Umbilical cord (tissue), 2 donors: Measurements from ENCODE around the gene FAM184B. TPM values are rescaled to one million over a fixed set of nuclear protein-coding genes. Genes with fewer than 3 reads are reported as not detected.
A peak's percentile ranks its signal among the peaks of the same experiment; 100 is the strongest.

Experiments used
- DNase-seq: peaks from one replicate; pipeline ENCODE4 v3.0.0-alpha.2; 2015; ENCODE audit warnings: low spot score
- total RNA-seq: library from RNA; depleted of rRNA; stranded (reverse); fragments of >200 nt; gene quantifications from one replicate; pipeline ENCODE4 v1.2.3, GENCODE V29; 2014; ENCODE audit warnings: low replicate concordance; ENCODE audit not compliant: insufficient read depth

Gene FAM184B
- total RNA-seq, 1 donor from 2014 or later = 3.1 TPM

DNA sequence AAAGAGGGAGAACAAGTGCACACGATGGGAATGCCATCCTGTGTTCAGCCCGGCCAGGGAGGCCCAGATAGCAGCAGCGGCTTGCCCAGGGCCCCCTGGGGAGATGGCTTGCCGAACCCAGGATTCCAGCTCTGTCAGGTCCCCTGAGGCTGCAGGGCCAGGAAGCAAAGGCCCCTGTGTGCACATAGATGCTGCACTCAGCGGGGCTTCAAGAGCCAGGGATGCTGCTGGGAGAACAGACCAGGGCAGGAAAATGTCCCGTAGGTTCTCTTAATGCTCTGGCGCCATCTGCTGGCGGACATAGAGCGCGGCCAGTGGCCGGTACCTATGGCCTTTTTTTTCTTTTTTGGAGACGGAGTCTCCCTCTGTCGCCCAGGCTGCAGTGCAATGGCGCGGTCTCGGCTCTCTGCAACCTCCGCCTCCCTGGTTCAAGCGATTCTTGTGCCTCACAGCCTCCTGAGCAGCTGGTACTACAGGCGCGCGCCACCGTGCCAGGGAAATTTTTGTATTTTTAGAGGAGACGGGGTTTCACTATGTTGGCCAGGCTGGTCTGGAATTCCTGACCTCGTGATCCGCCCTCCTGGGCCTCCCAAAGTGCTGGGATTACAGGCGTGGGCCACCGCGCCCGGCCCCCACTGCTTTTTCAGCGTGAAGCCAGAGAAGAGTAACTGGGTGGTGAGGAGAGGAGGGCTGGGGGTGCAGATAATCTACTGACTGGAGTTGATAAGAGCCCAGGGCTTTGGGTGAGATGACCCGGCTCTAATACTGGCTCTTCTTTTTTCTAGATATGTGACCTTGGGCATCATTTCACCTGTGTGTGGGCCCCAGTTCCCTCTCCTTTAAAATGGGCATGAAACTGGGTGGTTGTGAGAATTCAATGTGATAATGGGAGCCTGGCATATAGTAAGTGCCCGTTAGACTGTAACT, 144.5 kb downstream of the FAM184B start:
- peak; percentile 60 for DNase-seq

DNA sequence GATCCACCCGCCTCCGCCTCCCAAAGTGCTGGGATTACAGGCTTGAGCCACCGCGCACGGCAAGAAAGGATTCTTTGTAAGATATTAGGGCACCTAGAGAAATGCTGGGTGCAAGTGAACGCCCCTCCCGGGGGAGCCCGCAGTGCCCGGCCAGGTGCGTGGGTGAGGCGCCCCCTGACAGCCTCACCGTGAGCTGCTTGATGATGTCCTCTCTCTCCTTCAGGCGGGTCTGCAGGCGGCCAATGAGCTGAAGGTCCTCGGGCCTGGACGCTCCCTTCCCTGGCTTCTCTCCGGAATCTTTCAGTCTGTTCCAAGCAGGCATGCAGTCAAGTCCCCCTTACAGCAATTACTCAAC, 145.1 kb downstream of the FAM184B start:
- no peak for DNase-seq

DNA sequence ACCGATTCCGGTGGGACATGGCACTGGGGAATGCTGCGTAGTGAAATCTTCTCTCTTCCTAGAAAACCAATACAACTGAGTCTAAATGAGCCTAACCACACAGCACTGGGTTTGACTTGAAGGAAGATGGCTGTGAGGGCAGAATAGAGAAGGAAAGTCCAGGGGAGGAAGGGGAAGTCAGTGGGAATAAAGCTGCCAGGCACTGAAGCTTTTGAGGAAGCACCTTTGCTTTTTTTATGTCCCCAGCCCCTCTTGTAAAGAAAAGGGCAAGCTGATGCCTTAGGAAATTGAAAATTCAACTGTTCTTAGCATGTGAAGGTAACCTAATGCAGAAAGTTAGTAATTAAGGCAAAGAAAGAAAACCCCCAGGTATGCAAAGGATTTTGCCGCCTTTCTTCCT, 146.4 kb downstream of the FAM184B start:
- no peak for DNase-seq

DNA sequence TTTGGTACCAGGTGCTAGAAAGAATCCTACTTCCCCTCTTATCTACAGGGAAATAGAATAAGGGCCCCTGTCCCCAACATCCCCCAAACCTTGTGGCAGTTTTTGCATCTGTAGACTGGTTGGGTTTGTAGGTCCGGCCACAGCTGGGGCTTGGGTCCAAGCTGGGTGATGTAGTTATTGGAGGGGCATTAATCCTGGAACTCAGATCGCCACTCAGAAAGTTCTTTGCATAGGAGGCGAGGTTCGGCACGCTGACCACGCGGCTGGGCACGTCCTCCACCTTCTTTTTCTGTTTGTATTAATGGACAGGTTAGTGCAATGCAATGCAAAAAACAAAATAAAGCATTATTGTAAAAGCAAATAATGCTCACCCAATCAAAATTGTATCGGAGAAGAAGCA, 147.8 kb downstream of the FAM184B start:
- no peak for DNase-seq

DNA sequence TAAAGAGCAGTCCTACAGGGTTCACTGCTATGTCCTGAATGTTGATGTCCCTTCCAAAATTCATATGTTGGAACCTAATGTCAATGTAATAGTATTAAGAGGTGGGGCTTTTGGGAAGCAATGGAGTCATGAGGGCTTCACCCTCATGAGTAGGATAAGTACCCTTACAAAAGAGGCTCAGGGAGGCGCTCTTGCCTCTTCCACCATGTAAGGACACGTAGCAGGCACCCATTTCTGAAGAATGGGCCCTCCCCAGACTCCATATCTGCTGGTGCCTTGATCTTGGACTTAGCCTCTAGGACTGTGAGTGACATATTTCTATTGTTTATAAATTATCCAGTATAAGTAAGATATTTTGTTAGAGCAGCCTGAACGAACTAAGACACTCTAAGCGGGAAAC, 151.2 kb downstream of the FAM184B start:
- DNase-seq = no peak

DNA sequence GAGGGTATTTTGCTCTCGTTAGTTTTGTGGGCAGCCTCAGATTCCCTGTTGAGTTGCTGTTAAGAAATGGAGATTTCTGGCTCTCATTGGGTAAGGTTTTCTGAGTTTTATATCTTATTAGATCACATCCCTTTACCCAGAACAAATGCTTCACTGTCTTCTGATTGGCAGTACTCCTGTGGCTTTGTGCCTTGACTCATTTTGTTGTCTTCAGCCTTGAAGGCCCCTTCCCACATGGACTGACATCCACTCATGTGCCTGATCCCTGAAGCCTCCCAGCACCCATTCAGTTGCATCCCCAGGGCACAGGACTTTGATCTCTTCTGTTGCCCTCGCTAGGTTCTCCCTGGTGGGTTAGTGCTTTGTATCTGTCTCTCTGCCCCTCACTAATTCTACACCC, 156.6 kb downstream of the FAM184B start:
- no peak for DNase-seq

DNA sequence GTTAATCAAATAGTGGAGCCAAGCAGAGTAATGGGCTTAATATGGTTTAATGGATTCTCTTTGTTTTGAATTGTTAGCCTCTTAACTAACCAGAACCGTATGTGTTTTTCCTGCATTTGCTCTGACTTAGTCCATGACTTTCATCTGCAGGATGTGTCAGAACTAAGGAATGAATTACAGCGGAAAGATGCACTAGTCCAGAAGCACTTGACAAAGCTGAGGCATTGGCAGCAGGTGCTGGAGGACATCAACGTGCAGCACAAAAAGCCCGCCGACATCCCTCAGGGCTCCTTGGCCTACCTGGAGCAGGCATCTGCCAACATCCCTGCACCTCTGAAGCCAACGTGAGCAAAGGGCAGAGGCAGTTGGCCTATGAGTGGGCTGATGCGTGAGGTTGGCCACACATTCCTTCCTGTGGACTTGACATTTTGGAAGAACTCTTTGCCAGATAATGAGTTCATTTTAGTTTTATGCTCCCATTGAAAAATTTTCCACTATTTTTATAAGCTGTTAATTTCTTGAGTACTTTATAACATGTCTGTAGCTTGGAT, 157.9 kb downstream of the FAM184B start:
- no peak for DNase-seq

DNA sequence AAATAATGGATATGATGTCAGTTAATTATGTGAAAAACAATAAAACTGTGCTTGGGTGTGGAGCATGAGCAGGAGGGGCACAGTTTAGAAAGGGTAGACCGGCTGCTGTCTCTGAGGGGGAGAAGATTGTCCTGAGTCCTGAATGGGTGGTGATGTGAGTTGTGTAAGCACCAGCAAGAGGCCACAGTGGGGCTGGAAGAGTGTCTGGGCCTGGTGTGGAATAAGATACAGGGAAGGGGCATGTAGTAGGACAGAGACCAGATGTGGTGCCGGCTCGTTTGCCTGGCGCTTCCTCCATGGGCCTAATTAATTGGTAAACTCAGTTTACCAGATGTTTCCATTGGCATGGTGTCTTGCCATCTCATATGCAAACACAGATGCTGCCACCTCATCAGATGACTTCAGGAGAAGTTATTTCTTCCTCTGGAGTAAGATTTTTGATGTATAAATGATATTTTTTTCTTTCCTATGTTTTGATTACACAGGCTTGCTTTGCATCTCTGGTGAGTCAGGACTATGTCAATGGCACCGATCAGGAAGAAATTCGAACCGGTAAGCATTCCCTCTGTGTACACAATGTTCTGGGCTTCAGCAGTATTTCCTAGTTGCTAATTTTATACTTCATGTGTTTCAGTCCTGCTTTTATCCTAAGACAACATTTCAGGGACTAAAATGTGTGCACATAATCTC, 161.9 kb downstream of the FAM184B start:
- no peak for DNase-seq

DNA sequence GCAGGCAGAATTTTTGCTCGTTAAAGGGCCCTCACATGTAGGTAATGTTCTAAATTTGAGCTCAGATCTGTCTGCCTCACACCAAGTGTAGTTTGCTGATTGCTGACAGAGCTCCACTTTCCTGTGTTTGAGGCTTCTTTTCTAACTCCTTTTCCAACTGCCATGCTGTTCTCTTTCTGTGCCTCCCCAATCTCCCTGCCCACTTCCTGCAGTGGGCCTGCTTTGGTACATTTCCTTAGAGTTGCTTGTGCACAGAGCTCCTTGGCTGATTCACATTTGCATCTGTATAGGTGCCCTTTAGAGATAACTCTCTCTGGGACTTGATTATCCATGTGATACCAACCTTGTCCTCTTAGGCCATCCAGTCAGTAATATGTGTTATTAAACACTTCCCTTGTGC, 162.5 kb downstream of the FAM184B start:
- DNase-seq = no peak

DNA sequence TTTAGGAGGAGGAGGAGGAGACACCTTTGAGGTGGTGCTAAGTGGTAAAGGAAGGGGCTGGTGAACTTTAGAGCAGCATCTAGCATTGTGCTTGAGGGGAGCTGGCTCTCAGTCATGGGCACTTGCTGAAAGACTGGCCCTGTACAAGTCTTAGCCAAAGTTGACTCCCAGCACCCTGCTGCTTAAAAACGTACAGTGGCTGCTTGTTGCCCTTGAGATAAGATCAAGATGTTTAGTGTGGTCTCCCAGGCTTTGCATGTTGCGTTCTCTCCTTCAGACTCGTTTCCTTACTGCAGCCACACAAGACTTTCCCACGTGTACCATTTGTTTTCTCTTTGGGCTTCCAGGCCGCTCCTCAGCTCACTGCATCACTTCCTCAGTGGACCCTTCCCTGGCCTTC, 165.1 kb downstream of the FAM184B start:
- DNase-seq = no peak

DNA sequence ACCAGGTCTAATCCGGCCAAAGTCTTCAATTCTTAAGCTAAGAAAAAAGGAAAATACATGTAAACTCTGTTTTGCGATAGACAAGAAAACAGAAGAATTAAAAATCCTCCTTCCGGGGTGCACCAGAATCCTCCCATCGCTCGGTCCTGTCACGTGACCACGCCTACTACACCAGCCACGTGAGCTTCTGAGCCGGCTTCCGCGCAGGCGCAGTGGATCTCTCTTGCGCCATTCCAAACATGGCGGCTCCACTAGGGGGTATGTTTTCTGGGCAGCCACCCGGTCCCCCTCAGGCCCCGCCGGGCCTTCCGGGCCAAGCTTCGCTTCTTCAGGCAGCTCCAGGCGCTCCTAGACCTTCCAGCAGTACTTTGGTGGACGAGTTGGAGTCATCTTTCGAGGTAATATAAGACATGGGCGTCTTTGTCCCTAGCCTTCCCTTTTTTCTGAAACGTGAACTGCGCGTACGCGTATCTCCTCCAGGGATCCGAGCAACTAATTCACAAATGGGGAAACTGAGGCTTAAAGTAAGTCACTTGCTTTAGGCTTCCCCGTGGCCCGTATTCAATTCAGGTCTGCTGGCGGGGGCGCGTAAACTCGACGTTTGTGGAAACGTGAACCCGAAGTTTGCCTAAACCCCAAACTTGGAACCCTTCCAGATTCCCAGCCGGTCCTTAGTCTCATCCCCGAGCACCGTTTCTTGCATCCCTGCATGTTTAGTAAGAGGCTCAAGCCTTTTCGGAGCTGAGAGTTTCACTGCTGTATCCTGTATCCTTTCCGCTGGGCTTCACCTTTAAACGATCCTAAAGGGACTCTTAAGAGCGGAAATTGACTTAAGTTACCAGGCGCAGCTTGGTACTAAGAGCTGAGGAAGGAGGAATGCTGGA, 166.8 kb downstream of the FAM184B start, which contains the start of gene MED28:
Gene MED28, plus strand, starts transcription at position 226 of the 884 bp plus-strand sequence. Its CDS starts 14 bp downstream, at position 240.
- peak; percentile 98 for DNase-seq

DNA sequence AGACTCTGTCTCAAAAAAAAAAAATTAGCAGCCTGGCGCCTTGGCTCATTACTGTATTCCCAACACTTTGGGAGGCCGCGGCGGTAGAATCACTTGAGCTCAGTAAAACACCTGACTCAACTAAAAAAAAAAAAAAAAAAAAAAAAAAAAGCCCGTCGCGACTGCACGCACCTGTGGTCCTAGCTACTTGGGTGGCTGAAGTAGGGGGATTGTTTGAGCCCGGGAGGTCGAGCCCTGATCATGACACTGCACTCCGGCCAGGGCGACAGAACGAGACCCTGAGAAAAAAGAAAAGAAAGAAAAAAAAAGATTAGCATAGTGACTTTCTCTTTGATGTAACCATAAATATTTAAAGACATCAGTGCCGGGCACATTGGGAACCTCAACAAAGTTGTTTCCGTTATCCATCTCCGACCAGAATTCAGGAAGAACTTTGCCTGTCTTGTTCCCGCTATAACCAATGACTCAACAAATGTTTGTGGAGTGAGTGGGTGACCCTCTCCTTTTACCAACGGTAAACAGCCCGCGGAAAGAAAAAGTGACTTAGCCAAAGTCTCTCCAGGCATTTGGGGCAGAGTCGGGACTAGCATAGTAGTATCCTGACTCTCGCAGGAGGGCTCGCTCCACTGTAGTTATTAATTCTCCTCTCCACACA, 167.5 kb downstream of the FAM184B start:
- no peak for DNase-seq

DNA sequence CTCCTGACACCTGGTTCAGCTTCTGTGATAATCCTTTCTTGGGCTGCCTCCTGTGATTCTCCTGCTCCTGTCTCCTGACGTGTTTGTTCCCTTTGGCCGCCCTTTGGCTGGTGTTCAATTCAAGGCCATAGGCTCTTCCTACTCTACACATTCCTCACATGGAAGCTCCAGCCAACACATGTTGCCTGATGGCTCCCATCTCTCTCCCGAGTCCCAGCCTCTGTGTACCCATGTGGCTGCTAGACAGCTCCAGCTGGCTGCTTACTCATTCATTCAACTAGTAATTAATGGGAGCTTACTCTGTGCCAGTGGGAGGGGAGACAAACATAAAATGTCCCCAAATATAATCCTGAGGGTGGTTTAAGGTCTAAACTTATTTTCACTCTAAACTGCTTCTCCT, 176.2 kb downstream of the FAM184B start:
- no peak for DNase-seq

DNA sequence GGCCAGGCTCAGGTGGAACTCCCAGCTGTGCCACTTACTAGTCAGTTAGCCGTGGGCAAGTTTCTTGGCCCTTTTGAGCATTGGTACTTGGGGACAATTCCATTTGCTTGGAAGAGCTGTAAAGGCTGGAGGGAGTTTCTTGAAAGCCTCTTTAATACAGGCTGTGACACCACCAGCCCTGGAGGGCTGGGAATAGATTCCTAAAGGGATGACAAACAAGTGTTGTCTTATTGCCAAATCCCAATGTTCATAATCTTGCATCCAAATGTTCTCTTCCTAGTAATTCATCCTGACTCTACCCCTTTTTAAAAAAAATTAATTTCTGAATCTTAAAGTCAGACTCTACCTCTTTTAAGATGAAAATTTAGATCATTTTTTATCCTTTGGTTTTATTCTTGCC, 181.6 kb downstream of the FAM184B start:
- no peak for DNase-seq

DNA sequence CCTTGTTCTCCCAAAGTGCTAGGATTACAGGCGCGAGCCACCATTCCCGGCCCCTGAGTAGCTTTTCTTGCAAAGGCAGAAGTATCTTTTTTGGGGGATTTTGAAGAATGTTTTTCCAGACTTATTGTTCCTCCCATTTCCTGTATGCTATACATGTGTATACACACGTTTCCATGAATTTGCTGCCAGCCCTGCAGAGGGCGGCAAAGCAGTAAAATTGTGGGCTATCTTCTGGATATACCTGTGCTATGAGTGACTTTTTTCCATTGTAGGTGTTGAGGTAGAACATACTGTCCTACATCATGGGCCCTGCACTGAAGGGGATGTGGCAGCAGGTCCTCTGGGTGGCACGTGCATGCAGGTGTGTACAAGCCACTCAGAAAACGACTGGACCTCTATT, 183.9 kb downstream of the FAM184B start:
- no peak for DNase-seq

DNA sequence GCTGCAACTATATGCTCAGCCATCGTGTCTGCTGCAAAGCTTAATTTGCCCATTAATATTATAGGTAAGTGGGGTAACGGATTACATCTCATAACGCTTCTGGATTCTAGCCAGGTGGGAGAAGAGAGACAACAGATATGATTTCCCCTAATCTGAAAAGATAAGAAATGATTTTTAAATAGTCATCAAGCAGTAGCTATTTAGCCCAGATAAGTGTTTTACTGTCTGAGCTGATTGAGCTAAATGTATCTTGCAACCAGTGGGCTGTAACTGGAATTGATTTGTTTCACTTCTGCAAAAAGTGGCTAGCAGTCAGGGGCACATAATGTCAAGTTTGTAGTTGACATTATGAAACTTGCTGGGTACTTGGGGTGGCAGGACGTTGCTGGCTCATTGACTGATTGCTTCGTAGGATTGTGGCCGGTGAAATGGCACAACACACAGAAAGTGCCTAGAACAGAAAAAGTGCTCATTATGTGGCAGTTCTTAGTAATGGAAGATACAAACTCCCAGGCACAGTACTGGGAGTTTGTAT, 185.9 kb downstream of the FAM184B start:
- DNase-seq = peak; percentile 19

DNA sequence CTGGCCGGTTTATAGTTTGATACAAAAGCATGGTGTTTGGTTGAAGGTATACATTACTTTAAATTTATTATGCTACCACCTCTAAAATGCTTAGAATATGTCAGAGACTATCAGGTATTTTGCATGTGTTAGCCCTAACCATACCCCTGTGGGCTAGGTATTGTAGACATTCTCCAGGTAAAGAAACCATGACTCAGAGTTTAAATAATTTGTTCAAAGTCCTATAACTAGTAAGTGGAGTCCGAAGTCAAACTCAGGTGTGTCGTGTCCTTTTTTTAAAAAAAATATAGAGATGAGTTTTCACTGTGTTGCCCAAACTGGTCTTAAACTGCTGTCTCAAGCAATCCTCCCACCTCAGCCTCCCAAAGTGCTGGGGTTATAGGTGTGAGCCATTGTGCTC, 192.1 kb downstream of the FAM184B start:
- DNase-seq = no peak

DNA sequence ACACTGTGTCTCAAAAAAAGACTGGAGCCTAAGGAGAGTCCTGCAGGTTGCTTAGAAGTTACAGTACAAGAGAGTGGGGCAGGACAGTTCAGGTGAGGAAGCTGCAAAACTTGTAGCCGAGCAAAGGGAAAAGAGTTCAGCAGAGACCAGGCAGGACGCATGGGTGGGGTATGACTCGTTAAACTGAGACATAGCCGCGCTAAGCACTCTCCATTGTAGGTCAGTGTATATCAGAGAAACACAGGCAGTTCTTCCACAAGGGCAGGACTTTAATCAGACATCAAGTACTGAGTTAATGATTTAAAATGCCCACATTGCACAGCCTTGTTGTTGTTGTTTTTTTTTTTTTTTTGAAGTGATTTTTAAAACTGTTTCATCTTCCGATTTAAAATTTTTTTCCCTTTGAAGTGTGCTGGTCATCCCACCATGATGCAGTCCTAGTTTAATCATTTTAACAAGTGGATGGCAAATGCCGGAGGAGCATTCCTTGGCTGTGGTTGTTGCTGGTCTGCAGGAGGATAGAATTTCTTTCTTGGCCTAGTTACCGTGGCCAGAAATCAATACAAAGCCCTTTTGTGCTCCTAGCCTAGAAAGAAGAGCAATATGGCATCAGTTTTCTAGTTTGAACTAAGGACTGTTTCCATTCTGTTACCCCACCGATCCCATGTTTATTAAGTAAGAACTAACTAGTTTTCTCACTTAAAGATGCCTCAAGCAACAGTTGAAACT, 194.2 kb downstream of the FAM184B start:
- no peak for DNase-seq

DNA sequence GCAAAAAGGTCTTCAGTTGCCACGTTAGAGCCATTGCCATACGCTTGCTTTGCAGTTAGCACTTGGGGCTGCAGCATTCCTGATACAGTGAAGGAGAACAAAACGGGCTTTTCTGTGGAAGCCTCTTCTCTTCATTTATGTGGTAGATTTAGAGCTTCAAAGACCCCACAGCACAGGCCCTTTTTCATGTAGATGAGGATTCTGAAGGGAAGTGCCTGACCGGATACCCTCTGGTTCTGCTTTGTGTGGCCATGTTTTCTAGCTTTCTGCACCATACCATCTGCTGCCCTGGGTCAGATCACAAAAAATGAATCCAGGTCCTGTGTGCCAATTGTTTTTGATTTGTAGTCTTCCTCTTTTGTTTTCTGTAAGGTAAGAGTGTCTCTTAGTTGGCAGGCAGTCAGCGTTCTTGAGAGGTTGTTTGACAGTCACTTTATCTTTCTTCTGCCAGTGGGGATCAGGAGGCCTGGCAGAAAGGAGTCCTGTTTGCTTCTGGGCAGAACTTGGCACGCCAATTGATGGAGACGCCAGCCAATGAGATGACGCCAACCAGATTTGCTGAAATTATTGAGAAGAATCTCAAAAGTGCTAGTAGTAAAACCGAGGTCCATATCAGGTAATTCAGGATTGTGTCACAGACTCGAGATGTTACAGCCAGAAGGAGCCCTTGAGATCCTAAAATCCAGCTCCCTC, 196.8 kb downstream of the FAM184B start:
- DNase-seq = no peak

DNA sequence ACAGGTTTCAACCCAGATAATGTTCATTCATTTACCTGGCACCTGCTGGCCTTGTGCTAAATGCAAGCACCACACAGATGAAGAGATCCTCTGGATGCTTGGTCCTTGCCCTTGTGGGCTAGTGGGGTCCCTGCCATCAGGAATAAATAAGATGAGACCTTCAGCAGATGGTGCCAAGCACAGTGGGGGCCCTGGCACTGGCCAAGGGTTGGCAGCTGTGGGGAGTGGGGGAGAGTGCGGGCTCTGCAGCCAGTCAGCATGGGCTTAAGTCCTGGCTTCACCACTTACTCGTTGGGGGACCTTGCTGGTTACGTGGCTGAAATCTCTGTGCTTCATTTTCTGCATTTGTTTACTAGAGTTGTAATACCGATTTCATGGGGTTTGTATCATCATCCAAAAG, 197.5 kb downstream of the FAM184B start:
- DNase-seq = no peak
